Choroid plexus epithelial cell (primary cell): ENCODE measurements around the gene IL21.

ENCODE experiments used
- DNase-seq: peaks from one replicate; pipeline ENCODE4 v3.0.0-alpha.2; 2010; ENCODE audit warnings: low read depth
- H3K4me3 ChIP-seq: 2 replicates; pipeline ENCODE4 v1.5.1; 2011; ENCODE audit warnings: low read depth, mild to moderate bottlenecking, control low read depth, low read length, moderate library complexity
- TF ChIP-seq, protein P1 (sequence below): conservative IDR thresholded peaks from 2 replicates; pipeline ENCODE4 v1.5.1; 2011; ENCODE audit warnings: low read depth, mild to moderate bottlenecking, control low read depth, inconsistent platforms, low read length, moderate library complexity

The IL21 gene

DNA sequence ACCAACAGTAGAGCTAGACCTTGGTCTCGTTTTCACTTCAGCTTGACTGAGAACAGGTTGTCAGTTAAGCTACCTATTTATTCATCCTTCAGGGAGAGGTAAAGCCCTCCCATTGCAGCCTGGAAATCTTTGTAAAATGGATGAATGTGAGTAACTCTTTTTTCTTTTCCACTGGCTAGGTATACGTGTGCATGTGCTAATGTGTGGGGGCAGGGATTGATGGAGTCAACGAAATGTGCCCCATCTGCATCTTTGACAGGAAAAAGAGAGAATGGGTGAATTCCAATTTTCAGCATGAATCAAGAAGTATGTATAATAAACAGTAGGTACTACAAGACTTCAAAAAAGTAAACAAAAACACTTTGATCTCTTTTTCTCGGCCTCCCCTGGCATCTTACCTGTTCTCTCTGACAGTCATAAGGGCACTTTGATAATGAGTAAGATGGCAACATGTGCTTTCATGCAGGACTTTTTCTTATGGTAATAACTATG lies at the start of gene IL21:
IL21 (minus strand) TSS at position 51 of the 492 bp plus-strand sequence. CDS start 55 bp downstream, outside the sequence.
- no peak for DNase-seq
- H3K4me3 ChIP-seq, result no peak within 1 kb of the TSS
- TF ChIP-seq, protein P1, sequence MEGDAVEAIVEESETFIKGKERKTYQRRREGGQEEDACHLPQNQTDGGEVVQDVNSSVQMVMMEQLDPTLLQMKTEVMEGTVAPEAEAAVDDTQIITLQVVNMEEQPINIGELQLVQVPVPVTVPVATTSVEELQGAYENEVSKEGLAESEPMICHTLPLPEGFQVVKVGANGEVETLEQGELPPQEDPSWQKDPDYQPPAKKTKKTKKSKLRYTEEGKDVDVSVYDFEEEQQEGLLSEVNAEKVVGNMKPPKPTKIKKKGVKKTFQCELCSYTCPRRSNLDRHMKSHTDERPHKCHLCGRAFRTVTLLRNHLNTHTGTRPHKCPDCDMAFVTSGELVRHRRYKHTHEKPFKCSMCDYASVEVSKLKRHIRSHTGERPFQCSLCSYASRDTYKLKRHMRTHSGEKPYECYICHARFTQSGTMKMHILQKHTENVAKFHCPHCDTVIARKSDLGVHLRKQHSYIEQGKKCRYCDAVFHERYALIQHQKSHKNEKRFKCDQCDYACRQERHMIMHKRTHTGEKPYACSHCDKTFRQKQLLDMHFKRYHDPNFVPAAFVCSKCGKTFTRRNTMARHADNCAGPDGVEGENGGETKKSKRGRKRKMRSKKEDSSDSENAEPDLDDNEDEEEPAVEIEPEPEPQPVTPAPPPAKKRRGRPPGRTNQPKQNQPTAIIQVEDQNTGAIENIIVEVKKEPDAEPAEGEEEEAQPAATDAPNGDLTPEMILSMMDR, result no peak

GRCh38 chr4:122669911-122670738 lies 49.3 kb upstream of the IL21 start:
- H3K4me3 ChIP-seq, result no peak overlapping the region
- TF ChIP-seq, protein P1, result no peak
- DNase-seq, result no peak

DNA sequence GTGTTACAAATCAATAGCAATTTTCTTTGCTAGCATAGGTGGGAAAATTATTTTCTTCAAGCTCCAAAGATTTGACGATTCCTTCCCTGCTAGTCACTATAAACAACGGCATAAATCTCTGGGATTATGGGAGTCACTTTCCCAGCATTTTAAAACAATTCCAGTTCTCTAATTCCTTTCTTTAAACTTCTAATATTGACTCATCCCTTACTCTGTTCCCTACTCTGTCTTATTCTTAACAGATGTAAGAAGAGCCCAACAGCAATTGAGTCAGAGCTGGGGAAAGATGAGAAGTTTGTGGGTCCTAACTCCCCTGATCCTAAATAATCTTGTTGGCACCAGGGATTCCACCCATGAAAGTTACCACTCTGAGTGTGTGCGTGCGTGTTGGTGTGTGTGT lies 47.4 kb upstream of the IL21 start:
- peak; percentile 48 for DNase-seq
- TF ChIP-seq, protein P1, result no peak
- no peak overlapping the region for H3K4me3 ChIP-seq

DNA sequence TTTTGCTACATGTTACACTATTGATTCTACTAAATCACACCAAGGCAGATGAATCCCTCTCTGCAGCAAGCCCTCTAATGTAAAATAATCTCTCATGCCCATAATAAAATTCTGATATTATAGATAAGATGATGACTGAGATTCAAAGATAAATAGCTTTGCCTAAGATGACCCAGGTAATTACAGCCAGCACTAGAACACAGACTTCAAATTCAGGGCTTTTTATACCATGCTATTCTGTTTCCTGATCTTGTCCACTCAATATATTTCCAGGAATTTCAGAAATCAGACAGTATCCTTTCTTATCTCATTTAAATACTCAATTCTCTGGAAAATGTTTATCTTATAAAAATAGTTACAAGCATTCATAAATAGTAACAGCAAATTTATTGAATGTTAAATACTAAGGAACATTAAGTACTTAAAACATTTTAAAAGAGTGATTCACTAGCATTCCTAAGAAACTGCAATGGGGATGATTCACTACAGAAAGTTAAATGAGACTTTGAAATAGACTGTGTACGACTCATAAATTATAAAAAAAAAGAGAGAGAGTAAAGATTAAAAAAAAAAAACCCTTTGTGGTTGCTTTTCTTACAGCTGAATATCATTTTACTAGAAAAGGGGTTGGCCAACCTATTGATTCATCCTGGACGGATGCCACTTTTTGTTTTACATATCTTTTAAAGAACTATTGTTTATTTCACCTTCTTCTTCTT lies 45.8 kb upstream of the IL21 start:
- no peak overlapping the region for H3K4me3 ChIP-seq
- TF ChIP-seq, protein P1, result no peak
- DNase-seq, result peak; percentile 94

GRCh38 chr4:122665161-122665929 lies 44.5 kb upstream of the IL21 start:
- TF ChIP-seq, protein P1, result no peak
- DNase-seq, result peak; percentile 40
- no peak overlapping the region for H3K4me3 ChIP-seq

DNA sequence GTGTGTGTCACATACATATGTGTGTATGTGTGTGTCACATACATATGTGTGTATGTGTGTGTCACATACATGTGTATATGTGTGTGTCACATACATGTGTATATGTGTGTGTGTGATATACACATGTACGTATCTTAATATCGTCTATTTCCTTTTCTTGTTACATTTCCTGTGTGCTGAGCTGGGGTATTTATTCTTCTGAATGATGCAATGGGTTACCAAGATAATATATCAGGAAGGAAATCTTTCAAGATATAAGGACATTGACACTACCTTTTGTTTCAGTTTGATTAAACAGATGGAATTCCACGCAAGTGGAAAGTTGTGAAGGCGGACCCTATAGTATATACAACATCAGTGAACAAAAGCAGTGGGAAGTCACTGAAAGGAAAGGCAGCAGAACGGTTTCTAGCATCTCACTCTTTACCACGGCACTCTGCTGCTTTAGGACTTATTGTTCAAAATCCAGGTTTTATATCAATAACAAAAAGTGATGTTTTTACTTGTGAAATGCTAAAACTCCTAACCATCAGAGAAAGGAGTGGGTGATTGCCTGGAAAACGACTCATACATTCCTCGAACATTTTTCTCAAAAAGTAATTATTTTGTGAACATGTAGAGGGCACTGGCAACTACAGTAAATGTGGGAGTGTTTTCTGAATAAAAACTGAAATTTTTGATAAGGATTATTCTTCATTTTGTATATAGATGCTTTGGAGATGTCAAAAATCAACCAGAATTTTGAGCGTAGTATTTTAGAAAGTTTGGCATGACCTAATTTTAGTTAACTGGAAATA lies 43.1 kb upstream of the IL21 start:
- TF ChIP-seq, protein P1, result no peak
- DNase-seq, result peak; percentile 61
- peak overlapping the region; percentile 4 for H3K4me3 ChIP-seq
